Lower lobe of right lung (tissue), 2 donors: ENCODE measurements around the gene COPS8. TPM values are rescaled to one million over a fixed set of nuclear protein-coding genes. Genes with fewer than 3 reads are reported as not detected.
A peak's percentile ranks its signal among the peaks of the same experiment; 100 is the strongest.

Experiments used
- ATAC-seq, 2 donors: fragments of 200-7000 bp; cut with Tn5 transposase; one replicate each; pipeline ENCODE4 v1.9.1; 2020 to 2022; ENCODE audit warnings: mild to moderate bottlenecking in 2 of 2, moderate library complexity in 2 of 2
- DNase-seq: peaks from one replicate; pipeline ENCODE4 v3.0.0-alpha.2; 2020
- H3K27ac ChIP-seq: fragments of 200-600 bp; one replicate; pipeline ENCODE4 v1.8.0; 2022
- H3K27me3 ChIP-seq: fragments of 200-600 bp; one replicate; pipeline ENCODE4 v1.8.0; 2022; ENCODE audit warnings: low read depth
- H3K36me3 ChIP-seq: fragments of 200-600 bp; one replicate; pipeline ENCODE4 v1.8.0; 2022; ENCODE audit warnings: mild to moderate bottlenecking
- H3K4me1 ChIP-seq: fragments of 200-600 bp; one replicate; pipeline ENCODE4 v1.8.0; 2022
- H3K4me3 ChIP-seq: fragments of 200-600 bp; one replicate; pipeline ENCODE4 v1.8.0; 2022; ENCODE audit warnings: mild to moderate bottlenecking
- H3K9me3 ChIP-seq: fragments of 200-600 bp; one replicate; pipeline ENCODE4 v1.8.0; 2022
- CTCF ChIP-seq: fragments of 200-600 bp; IDR thresholded peaks from one replicate; pipeline ENCODE4 v1.8.0; 2022; ENCODE audit warnings: antibody characterized with exemption, mild to moderate bottlenecking
- intact Hi-C: fragments of 100-400 bp; cut with DNase I; formaldehyde crosslinking; loops from one replicate; pipeline ENCODE4 v1.11.0; 2022
- total RNA-seq: library from RNA; stranded (reverse); fragmentation: NEBNext Ultra II Directional; extraction: Animal tissue kit (Norgen Biotek cat#: 25700); gene quantifications from one replicate; pipeline ENCODE4 v1.2.1, GENCODE V29; 2021
- donor health status: DM: no; HTN: yes; CAD: no; lungs with severe emphysema.

COPS8 gene
- total RNA-seq, 1 donor from 2014 or later = 31.8 TPM

DNA sequence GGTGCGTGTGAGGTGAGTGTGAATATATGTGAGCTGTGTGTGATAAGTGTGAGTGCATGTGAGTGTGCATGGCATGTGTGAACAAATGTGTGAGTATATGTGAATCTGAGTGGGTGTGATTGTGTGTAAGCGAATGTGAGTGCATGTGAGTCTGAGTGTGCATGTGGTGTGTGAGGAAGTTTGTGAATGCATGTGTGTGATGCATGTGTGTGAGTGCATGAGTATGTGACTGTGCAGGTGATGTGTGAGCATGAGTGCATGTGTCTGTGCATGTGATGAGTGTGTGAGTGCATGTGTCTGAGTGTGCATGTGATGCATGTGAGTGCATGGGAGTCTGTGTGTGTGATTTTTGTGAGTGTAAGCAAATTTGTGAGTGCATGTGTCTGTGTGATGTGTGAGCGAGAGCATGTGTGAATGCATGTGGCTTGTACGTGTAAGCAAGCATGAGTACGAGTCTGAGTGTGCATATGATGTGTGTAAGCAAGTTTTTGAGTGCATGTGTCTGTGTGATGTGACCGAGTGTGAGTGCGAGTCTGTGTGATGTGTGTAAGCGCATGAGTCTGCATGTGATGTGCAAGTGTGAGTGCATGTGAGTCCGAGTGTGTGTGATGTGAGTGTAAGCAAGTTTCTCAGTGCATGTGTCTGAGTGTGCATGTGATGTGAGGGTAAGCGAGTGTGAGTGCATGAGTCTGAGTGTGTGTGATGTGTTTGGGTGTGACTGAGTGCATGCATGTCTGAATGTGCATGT is 43.3 kb downstream of the COPS8 start:
- Histone ChIP-seq H3K4me3 (no peak overlapping the region), H3K27ac (no peak overlapping the region), H3K36me3 (no peaks in the 10 kb centered on the region)

DNA sequence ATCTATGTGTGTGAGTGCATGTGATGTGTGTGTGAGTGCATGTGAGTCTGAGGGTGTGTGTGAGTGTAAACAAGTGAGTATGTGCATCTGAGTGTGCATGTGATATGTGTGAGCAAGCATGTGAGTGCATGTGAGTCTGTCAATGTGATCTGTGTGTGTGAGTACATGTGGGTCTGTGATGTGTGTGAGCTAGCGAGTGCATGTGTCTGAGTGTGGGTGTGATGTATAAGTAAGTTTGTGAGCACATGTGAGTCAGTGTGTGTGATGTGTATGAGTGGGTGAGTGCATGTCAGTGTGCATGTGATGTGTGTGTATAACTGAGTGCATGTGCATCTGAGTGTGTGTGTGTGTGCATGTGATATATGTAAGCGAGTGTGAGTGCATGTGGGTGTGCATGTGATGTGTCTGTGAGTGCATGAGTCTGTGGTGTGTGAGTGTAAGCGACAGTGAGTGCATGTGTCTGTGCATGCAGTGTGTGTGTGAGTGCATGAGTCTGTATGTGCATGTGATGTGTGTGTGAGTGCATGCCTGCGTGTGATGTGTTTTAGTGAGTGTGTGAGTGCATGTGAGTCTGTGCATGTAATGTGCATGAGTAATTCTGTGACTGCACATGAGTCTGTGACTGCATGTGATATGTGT is 44.1 kb downstream of the COPS8 start:
- Histone ChIP-seq H3K27me3 (no peaks in the 10 kb centered on the region), H3K4me3 (no peak overlapping the region), H3K27ac (no peak overlapping the region), H3K9me3 (no peaks in the 10 kb centered on the region), H3K4me1 (peaks cover 16% of the 10 kb centered on the region), H3K36me3 (no peaks in the 10 kb centered on the region)
- ATAC-seq (no peak), DNase-seq (no peak)
- intact Hi-C loops = no loop called here
- no peak for TF ChIP-seq CTCF

More for the DNA sequence above, 43.3 kb downstream of the COPS8 start:
- TF ChIP-seq CTCF = no peak
- Histone ChIP-seq H3K27me3 (no peaks in the 10 kb centered on the region), H3K9me3 (no peaks in the 10 kb centered on the region), H3K4me1 (peaks cover 16% of the 10 kb centered on the region)
- DNase-seq = no peak
- intact Hi-C loops = no loop called here
- no peak for ATAC-seq

- no peaks in the 10 kb centered on the region for H3K27me3 ChIP-seq
- DNase-seq = no peak
- H3K4me3 ChIP-seq = no peak overlapping the region
- H3K27ac ChIP-seq = no peak overlapping the region
- intact Hi-C loops = no loop called here
- no peak for TF ChIP-seq CTCF
- H3K4me1 ChIP-seq = peaks cover 16% of the 10 kb centered on the region
- ATAC-seq = no peak
- no peaks in the 10 kb centered on the region for H3K36me3 ChIP-seq
- H3K9me3 ChIP-seq = no peaks in the 10 kb centered on the region
Measured at GRCh38 chr2:237130562-237131421, 45.1 kb downstream of the COPS8 start.

GRCh38 chr2:237131749-237132533 is 46.3 kb downstream of the COPS8 start:
- ATAC-seq = no peak
- no peak overlapping the region for H3K4me3 ChIP-seq
- intact Hi-C loops = no loop called here
- H3K27me3 ChIP-seq = no peaks in the 10 kb centered on the region
- no peak overlapping the region for H3K27ac ChIP-seq
- no peaks in the 10 kb centered on the region for H3K9me3 ChIP-seq
- no peak for DNase-seq
- TF ChIP-seq CTCF = no peak
- H3K4me1 ChIP-seq = peaks cover 16% of the 10 kb centered on the region
- H3K36me3 ChIP-seq = no peaks in the 10 kb centered on the region

DNA sequence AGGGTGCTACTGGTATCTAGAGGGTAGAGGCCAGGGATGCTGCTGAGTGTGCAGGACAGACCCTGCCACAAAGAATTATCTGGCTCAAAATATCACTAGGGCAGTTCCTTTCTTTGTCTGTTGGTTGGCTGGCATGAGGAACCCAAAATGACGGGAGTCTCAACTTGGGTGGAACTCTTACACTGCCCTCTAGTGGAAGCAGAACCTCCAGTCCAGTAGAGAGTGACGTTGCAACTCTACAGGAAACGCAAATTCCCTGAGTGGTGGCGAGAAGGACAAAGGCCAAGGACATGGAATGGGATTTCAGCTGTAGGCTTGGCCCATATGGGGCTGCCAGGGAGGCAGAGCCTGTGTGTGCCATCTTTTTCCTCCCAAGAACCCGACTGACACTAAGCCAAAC is 47.1 kb downstream of the COPS8 start:
- no peak overlapping the region for H3K27ac ChIP-seq
- intact Hi-C loops = no loop called here

More for the DNA sequence above, 47.1 kb downstream of the COPS8 start:
- H3K4me3 ChIP-seq = no peak overlapping the region
- DNase-seq (no peak), ATAC-seq (no peak)
- H3K9me3 ChIP-seq = no peaks in the 10 kb centered on the region
- no peaks in the 10 kb centered on the region for H3K36me3 ChIP-seq
- TF ChIP-seq CTCF = peak; percentile 37
- H3K4me1 ChIP-seq = peaks cover 9% of the 10 kb centered on the region
- H3K27me3 ChIP-seq = no peaks in the 10 kb centered on the region
